ENCODE results near the gene IVD. TPM values are rescaled to one million over a fixed set of nuclear protein-coding genes. Genes with fewer than 3 reads are reported as not detected.

The IVD gene
- total RNA-seq, 3 donors from 2014 or later: 65.8 to 88.3 (median 74.8) TPM

- Histone ChIP-seq H3K4me1 (ENCODE audit: low read depth) (peaks cover 19% of the 10 kb centered on the region), H3K36me3 (ENCODE audit: low read depth) (no peaks in the 10 kb centered on the region), H3K4me3 (no peak overlapping the region), H3K9me3 (no peaks in the 10 kb centered on the region)
- DNase-seq: no peak
- no peak for ATAC-seq
- intact Hi-C loops (cut with DNase I, micrococcal nuclease): no loop called here
- TF ChIP-seq, protein P1, sequence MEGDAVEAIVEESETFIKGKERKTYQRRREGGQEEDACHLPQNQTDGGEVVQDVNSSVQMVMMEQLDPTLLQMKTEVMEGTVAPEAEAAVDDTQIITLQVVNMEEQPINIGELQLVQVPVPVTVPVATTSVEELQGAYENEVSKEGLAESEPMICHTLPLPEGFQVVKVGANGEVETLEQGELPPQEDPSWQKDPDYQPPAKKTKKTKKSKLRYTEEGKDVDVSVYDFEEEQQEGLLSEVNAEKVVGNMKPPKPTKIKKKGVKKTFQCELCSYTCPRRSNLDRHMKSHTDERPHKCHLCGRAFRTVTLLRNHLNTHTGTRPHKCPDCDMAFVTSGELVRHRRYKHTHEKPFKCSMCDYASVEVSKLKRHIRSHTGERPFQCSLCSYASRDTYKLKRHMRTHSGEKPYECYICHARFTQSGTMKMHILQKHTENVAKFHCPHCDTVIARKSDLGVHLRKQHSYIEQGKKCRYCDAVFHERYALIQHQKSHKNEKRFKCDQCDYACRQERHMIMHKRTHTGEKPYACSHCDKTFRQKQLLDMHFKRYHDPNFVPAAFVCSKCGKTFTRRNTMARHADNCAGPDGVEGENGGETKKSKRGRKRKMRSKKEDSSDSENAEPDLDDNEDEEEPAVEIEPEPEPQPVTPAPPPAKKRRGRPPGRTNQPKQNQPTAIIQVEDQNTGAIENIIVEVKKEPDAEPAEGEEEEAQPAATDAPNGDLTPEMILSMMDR (IDR thresholded peaks at IDR 0.05): no peak
Observed at GRCh38 chr15:40365016-40365415, 40.6 kb upstream of the IVD start.

GRCh38 chr15:40365624-40366456 lies 39.8 kb upstream of the IVD start:
- Histone ChIP-seq H3K36me3 (ENCODE audit: low read depth) (no peaks in the 10 kb centered on the region), H3K4me3 (no peak overlapping the region), H3K4me1 (ENCODE audit: low read depth) (peaks cover 19% of the 10 kb centered on the region), H3K9me3 (no peaks in the 10 kb centered on the region)
- intact Hi-C loops (cut with DNase I, micrococcal nuclease): no loop called here
- TF ChIP-seq, protein P1 (IDR thresholded peaks at IDR 0.05): no peak
- DNase-seq: no peak
- no peak for ATAC-seq

- TF ChIP-seq, protein P1 (IDR thresholded peaks at IDR 0.05): no peak
- intact Hi-C loops (cut with DNase I, micrococcal nuclease): no loop called here
- Histone ChIP-seq H3K4me1 (ENCODE audit: low read depth) (peaks cover 19% of the 10 kb centered on the region), H3K36me3 (ENCODE audit: low read depth) (no peaks in the 10 kb centered on the region), H3K4me3 (no peak overlapping the region), H3K9me3 (no peaks in the 10 kb centered on the region)
- peak; percentile 56 to 71 (median 63) for DNase-seq
- ATAC-seq: no peak
Observed at GRCh38 chr15:40366457-40367370, 38.9 kb upstream of the IVD start.

GRCh38 chr15:40367371-40367685 lies 38.3 kb upstream of the IVD start:
- intact Hi-C loops (cut with DNase I, micrococcal nuclease): no loop called here
- TF ChIP-seq, protein P1 (IDR thresholded peaks at IDR 0.05): no peak
- Histone ChIP-seq H3K4me1 (ENCODE audit: low read depth) (peaks cover 19% of the 10 kb centered on the region), H3K9me3 (no peaks in the 10 kb centered on the region), H3K4me3 (no peak overlapping the region), H3K36me3 (ENCODE audit: low read depth) (no peaks in the 10 kb centered on the region)
- ATAC-seq (no peak), DNase-seq (no peak)

DNA sequence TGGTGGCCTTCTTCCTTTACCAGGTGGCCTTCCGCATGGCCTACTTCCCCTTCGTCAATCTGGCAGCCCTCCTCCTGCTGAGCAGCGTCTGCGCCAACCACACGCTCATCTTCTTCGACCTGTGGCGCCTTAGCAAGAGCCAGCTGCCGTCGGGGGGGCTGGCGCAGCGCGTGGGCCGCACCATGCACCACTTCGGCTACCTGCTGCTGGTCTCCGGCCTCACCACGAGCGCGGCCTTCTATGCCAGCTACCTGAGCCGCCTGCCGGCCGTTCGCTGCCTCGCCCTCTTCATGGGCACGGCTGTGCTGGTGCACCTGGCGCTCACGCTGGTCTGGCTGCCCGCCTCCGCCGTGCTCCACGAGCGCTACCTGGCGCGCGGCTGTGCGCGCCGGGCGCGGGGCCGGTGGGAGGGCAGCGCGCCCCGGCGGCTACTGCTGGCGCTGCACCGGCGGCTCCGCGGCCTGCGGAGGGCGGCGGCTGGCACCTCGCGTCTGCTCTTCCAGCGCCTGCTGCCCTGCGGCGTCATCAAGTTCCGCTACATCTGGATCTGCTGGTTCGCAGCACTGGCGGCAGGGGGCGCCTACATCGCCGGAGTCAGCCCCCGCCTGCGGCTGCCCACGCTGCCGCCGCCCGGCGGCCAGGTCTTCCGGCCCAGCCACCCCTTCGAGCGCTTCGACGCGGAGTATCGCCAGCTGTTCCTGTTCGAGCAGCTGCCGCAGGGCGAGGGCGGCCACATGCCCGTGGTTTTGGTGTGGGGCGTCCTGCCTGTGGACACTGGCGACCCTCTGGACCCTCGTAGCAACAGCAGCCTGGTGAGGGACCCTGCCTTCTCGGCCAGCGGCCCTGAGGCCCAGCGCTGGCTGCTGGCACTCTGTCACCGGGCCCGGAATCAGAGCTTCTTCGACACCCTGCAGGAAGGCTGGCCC lies 37.6 kb upstream of the IVD start:
- ATAC-seq (peak; percentile 94), DNase-seq (peak; percentile 89 to 94 (median 94))
- H3K4me1 ChIP-seq (ENCODE audit: low read depth): peaks cover 19% of the 10 kb centered on the region
- H3K36me3 ChIP-seq (ENCODE audit: low read depth): no peaks in the 10 kb centered on the region
- TF ChIP-seq, protein P1 (IDR thresholded peaks at IDR 0.05): peak; percentile 96
- intact Hi-C loops (cut with DNase I, micrococcal nuclease): no loop called here
- no peak overlapping the region for H3K4me3 ChIP-seq
- H3K9me3 ChIP-seq: no peaks in the 10 kb centered on the region
